Subcutaneous abdominal adipose tissue (tissue), 5 donors: ENCODE results near the gene LGR6.

Experiments used
- H3K27ac ChIP-seq: one replicate; pipeline ENCODE4 v1.7.0; 2013; ENCODE audit warnings: low read depth, mild to moderate bottlenecking, inconsistent platforms, low read length, moderate library complexity
- H3K27me3 ChIP-seq, 5 donors: one replicate each; pipeline ENCODE4 v1.7.0; 2013; ENCODE audit warnings: low read length in 5 of 5, inconsistent platforms in 1 of 5; ENCODE audit not compliant: control insufficient read depth in 5 of 5, insufficient read depth in 4 of 5
- H3K36me3 ChIP-seq, 5 donors: one replicate each; pipeline ENCODE4 v1.7.0; 2013; ENCODE audit warnings: low read length in 5 of 5; ENCODE audit not compliant: control insufficient read depth in 5 of 5, insufficient read depth in 5 of 5
- H3K4me1 ChIP-seq, 5 donors: one replicate each; pipeline ENCODE4 v1.7.0; 2013; ENCODE audit warnings: low read length in 5 of 5, mild to moderate bottlenecking in 3 of 5, moderate library complexity in 1 of 5; ENCODE audit not compliant: control insufficient read depth in 5 of 5, insufficient read depth in 5 of 5
- H3K4me3 ChIP-seq, 5 donors: one replicate each; pipeline ENCODE4 v1.7.0; 2013; ENCODE audit warnings: low read length in 5 of 5, low read depth in 1 of 5
- H3K9ac ChIP-seq, 5 donors: one replicate each; pipeline ENCODE4 v1.7.0; 2013; ENCODE audit warnings: low read length in 5 of 5, mild to moderate bottlenecking in 4 of 5, moderate library complexity in 3 of 5
- H3K9me3 ChIP-seq, 5 donors: one replicate each; pipeline ENCODE4 v1.7.0; 2013; ENCODE audit warnings: low read length in 5 of 5; ENCODE audit not compliant: control insufficient read depth in 5 of 5
- donor health status: healthy.
- donor health status: healthy.
- donor health status: healthy.
- donor health status: healthy.
- donor health status: healthy.

Gene LGR6

DNA sequence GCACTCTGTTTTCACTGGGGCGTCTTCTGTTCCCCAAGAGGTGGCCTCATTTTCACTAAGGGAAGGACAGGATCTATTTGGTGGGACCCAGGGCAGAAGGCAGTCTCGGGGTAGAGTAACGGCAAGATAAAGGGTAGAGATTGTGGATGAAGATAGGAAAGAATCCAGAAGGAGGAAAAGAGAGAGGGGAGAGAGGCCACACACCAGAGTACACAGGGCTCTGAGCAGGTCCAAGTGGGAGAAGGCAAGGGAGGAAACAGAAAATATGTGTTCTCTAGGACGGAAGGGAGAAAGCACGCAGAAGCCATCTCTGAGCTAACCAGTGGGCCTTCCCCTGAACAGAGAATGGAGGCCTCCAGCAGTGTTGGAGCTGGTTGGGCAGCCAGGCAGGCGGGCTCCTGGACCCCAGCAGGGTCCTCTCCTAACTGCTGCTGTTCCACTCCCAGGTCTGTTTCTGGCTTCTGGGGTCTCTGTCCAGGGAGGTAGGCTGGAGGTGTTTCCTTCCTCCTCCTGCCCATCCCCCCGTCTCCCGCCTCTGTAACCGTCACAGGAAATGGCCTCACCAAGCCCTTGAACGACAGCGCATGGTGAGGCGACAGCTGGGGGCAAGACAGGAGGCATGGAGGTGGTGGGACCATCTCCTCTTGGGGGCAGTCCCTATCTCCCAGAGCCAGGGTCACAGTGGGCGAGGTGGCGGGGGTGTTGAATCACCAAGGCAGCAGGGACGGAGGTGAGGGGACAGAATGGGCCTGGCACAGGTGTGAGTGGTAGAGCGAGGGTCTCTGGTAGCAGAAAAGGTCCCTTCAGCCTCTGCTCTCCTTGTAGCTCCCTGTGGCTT lies 33.8 kb upstream of the LGR6 start:
- no peak overlapping the region for H3K27ac ChIP-seq

DNA sequence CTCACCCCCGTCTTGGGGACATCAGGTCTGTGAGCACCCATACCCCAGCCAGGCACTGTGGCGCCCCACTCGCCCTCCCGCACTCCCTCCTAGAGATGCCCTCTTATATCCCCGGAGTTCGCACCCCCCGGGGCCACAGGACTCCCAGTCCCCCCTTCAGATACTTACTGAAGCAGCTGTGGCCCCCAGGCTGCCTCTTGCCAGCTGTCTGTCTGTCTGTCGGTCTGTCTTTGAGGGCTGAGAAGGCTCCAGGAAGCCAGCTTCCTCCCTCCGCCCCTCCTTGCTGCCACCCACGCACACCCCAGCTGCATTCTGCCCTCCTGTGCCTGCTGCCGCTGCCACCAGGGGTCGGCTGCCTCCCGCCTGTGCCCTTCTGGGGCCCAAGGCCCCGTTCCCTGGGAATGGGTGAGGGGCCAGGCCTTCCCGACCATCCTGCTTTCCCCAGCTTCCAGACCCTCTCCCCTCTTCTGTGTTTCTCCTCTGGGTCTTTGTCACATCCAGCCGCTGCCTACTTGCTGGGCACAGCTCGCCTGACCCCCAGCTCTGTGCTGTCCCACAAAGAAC lies 33.1 kb upstream of the LGR6 start, which contains the start of gene PTPN7:
Gene PTPN7 (minus strand): TSS at position 226 of the 564 bp plus-strand sequence. CDS start 1,200 bp downstream, outside the sequence.
- Histone ChIP-seq H3K4me3 (peak within 1 kb of the TSS in 3 of 5 donors; percentile 12 to 57 (median 46)), H3K9ac (peak within 1 kb of the TSS in 2 of 5 donors; percentile 3 to 47), H3K4me1 (peaks cover 0 to 37% (median 21%) of the 10 kb centered on the region in 5 donors), H3K36me3 (no peaks in the 10 kb centered on the region), H3K9me3 (no peaks in the 10 kb centered on the region), H3K27me3 (peaks cover 0 to 11% (median 3%) of the 10 kb centered on the region in 5 donors), H3K27ac (no peak within 1 kb of the TSS)

More for the DNA sequence above, 33.8 kb upstream of the LGR6 start:
- H3K4me1 ChIP-seq = peaks cover 0 to 44% (median 28%) of the 10 kb centered on the region in 5 donors
- H3K4me3 ChIP-seq = peak overlapping the region in 3 of 5 donors; percentile 12 to 57 (median 46)
- peak overlapping the region in 2 of 5 donors; percentile 3 to 25 for H3K9ac ChIP-seq
- peaks cover 0 to 11% (median 3%) of the 10 kb centered on the region in 5 donors for H3K27me3 ChIP-seq
- H3K36me3 ChIP-seq = no peaks in the 10 kb centered on the region
- H3K9me3 ChIP-seq = no peaks in the 10 kb centered on the region

DNA sequence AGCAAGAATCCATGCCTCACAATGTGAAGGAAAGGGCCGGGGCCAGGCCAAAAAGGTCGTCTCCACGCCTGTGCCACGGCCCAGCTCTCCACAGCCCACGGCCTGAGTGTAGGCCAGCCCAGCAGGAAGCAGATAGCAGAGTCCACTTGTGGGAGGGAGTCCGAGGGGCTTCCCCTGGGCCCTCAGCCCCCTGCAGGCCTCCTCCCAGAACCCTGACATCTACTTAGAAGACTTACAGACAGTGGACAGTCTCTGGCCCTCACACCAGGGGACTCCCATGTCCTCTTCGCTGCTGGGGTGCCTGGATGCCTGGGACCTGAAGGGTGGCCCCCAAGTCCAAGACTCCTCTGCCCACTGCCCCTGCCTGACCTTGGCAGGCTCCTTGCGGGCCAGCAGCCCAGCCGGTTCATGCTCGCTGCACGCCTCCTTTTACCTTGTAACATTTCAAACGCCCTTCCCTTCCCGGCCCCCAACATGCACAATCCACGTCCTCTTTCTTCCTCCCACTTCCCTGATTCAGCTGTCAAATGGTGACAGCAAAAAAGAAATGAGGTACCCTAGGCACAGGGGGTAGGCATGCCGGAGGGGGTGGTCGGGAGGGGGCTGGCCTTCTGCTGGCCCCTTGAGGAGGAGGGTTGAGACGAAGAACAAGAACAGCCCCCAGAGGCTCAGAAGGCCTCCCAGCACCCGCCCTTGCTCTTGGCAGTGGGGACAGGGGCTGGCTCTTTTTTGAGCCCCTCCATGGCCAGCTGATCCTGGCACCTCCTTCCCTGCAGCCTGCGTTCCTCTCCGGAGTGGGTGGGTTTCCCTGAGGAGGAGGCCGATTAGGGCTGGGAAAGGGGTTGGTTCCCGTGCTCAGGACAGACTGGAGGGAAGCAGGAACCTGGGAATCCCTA lies 32.2 kb upstream of the LGR6 start:
- Histone ChIP-seq H3K27me3 (peaks cover 0 to 11% (median 3%) of the 10 kb centered on the region in 5 donors), H3K9ac (peak overlapping the region in 1 of 5 donors; percentile 47), H3K36me3 (no peaks in the 10 kb centered on the region), H3K27ac (no peak overlapping the region), H3K9me3 (no peaks in the 10 kb centered on the region), H3K4me1 (peaks cover 0 to 34% (median 13%) of the 10 kb centered on the region in 5 donors), H3K4me3 (no peak overlapping the region)

DNA sequence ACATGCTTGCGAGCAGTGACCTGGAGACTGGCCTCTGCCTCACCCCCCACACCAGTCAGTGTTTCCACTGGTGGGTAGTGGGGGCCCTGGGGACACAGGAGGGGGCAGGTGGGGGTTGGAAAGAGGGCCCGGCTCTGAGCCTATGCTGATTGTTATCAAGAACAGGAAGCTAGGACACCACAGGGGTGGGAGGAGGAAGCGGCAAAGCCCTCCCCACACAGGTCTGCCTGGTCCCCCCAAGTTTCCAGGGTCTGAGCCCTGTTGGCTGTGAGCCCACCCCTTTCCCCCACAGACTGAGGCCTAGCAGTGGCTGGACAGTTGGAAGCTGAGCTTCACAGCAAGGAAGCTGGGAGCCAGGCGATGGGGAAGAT lies 31.6 kb upstream of the LGR6 start:
- Histone ChIP-seq H3K9ac (no peak overlapping the region), H3K4me1 (peaks cover 0 to 34% (median 9%) of the 10 kb centered on the region in 5 donors), H3K27me3 (peaks cover 0 to 11% (median 3%) of the 10 kb centered on the region in 5 donors), H3K9me3 (no peaks in the 10 kb centered on the region), H3K27ac (no peak overlapping the region), H3K36me3 (no peaks in the 10 kb centered on the region), H3K4me3 (no peak overlapping the region)

DNA sequence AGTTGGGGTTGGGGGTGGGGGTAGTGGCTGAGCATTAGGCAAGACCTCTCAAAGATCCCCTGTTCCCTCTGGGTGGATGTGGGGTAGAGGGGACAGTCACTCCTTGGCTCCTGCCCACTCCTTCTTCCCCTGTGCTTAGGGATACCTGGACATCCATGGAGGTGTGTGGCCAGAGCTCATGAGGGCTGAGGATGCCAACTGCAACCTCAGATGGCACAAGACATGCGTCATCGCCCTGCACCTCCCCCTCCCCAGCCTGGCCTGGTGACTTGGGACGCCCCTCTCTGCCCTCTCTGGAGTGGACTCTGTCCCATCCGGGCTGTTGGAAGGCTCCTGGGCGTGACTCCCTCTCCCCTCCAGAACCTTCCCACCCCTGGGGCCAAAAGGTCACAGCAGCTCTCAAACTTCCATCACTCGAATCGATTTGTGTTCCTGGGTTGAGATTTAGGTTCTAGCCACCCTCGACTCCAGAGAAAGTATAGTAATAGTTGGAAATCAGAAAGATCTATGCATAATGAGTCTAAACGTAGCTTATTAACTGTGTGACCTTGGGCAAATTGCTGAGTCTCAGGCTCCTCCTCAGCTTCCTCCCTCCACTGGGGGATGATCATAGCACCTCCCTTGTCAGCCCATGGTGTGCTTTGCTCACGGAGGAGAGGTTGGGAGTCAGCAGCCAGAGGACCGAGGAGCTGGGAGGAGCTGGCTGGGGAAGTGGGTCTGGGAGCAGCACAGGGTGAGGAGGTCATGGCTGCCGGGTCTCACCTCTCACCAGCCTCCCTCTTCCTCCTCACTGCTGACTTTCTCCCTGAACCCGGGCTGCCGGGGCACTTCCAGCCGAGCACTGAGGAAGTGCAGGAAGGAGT lies 30.9 kb upstream of the LGR6 start:
- no peaks in the 10 kb centered on the region for H3K9me3 ChIP-seq
- no peak overlapping the region for H3K9ac ChIP-seq
- no peak overlapping the region for H3K4me3 ChIP-seq
- peaks cover 0 to 11% (median 3%) of the 10 kb centered on the region in 5 donors for H3K27me3 ChIP-seq
- peaks cover 0 to 35% (median 11%) of the 10 kb centered on the region in 5 donors for H3K4me1 ChIP-seq
- H3K27ac ChIP-seq = no peak overlapping the region
- no peaks in the 10 kb centered on the region for H3K36me3 ChIP-seq

DNA sequence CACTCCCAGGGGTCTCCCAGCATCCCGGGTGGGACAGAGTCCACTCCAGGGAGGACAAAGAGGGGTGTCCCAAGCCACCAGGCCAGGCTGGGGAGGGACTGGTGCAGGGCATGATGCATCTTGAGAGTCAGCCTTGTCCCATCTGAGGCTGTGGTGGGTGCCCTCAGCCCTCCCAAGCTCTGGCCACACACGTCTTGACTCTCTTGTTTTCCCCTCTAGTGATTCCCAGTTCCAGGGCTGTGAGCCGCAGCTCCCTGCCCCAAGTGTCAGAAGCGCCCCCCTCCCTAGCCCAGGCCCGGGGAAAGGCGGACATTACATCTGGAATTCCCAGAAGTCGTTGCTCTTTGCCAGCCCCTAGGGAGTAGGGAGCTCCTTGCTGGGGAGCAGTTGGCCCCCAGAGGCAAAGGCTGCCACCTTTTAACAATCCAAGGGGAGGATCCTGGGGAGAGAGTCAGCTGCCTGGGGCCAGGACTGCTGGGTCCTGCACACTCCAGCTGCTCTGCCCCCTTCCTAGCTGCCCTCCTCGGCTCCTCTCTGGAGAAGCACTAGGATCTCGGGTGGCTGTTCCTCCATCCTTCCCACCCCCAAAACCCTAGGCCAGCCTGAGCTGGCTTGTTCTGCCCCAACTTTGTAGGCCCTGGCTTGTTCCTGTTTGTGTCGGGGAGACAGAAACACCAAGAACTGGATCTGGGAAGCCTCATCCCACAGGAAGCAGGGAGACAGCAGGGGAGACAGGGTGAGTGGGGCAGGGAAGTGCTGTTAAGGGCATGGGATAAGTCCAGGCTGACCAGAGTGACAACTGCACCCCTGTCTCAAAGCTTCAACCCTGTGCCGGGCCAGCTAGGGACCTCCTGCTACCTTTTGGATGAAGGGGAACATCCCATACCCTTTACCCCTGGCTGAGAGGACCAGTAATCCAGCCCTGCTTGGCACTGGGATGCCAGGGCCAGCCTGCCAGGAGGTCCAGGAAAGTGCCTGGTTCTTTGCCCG lies 30.0 kb upstream of the LGR6 start:
- H3K27ac ChIP-seq = no peak overlapping the region

DNA sequence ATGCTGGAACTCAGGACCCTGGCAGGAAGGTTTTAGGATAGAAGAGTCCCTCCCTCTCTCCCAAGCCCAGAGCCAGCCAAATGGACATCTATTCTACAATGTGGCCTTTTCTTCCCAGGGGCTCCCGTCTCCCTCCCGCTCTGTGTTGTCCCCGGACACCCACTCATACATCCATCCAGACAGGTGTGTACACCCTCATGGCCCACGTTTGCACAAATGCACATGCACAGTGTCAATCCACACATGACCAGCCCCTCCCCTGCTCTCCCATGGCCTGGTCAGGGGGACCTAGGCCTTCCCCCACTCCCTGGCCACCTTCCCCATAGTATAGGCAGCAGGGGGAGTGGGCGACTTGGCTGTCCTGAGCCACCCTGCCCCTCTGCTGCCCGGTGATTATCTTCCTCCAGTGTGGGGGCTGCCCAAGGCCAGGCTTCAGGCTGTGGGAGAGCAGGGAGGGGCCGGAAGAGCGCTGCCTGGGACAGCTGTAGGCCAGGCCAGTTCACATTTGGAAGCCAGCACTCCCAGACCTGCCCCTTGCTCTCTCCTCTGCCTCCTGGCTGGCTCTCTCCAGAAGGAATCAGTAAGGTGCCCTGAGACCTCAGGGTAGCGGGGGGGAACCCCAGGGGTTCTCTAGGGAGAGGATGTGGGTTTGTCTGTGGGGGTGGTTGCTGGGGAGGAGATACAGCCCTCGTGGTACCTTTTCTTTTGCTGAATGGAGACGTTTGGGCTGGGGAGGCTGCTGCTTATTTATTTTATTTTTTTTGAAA lies 29.1 kb upstream of the LGR6 start:
- no peaks in the 10 kb centered on the region for H3K36me3 ChIP-seq
- H3K9me3 ChIP-seq = no peaks in the 10 kb centered on the region
- no peak overlapping the region for H3K9ac ChIP-seq
- peaks cover 0 to 17% (median 3%) of the 10 kb centered on the region in 5 donors for H3K27me3 ChIP-seq
- H3K27ac ChIP-seq = no peak overlapping the region
- H3K4me3 ChIP-seq = no peak overlapping the region
- peaks cover 0 to 43% (median 20%) of the 10 kb centered on the region in 5 donors for H3K4me1 ChIP-seq

More for the DNA sequence above, 30.0 kb upstream of the LGR6 start:
- peaks cover 0 to 43% (median 20%) of the 10 kb centered on the region in 5 donors for H3K4me1 ChIP-seq
- H3K9me3 ChIP-seq = no peaks in the 10 kb centered on the region
- H3K4me3 ChIP-seq = no peak overlapping the region
- H3K9ac ChIP-seq = no peak overlapping the region
- no peaks in the 10 kb centered on the region for H3K36me3 ChIP-seq
- H3K27me3 ChIP-seq = peaks cover 0 to 11% (median 3%) of the 10 kb centered on the region in 5 donors
